ENCODE measurements around the gene GATB.
A peak's percentile ranks its signal among the peaks of the same experiment; 100 is the strongest.
"Not testable (repeated sequence)": the region's sequence is repeated elsewhere in the genome, so short reads cannot be mapped to it uniquely, and the experiment has no call there.

GATB gene

DNA sequence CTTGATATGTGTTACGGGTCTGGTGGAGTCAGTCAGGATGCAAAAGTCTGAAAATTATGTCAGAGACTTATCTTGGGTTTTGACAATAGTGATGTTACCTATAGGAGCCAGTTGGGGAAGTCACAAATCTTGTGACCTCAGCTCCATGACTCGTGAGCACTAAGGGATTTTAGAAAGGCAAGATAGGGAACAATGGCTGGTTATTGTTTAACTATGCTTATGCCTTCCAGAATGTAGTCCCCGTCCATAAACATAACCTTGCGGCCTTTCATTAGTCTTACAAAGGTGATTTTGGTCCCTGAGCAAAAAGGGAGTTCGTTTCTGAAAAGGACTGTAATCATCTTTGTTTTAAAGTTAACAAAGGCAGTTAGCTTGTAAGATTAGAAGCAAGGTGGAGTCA lies 23.9 kb upstream of the GATB start:
- no peak for DNase-seq

GRCh38 chr4:151783867-151784266 lies 23.1 kb upstream of the GATB start:
- no peak for DNase-seq

DNA sequence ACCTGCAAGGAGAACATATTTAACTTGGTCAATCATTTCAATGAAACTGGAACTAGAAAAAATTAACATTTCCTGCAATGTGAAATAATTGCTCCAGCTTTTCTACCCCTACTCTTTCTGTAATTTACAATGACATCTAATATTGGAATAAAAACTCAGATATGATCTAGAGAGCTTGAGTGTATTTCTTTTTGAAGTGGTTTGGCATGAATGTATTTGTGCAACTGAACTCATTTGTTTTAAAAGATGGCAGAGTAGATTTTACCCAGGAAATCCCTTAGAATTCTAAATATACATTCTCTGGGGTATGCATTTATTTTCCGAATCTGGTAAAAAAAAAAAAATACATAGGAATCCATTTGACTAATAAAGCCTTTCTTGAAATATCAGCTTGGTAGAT lies 21.5 kb upstream of the GATB start:
- no peak for DNase-seq

- no peak for DNase-seq
These were observed 20.2 kb upstream of the GATB start for GRCh38 chr4:151781026-151781425.

DNA sequence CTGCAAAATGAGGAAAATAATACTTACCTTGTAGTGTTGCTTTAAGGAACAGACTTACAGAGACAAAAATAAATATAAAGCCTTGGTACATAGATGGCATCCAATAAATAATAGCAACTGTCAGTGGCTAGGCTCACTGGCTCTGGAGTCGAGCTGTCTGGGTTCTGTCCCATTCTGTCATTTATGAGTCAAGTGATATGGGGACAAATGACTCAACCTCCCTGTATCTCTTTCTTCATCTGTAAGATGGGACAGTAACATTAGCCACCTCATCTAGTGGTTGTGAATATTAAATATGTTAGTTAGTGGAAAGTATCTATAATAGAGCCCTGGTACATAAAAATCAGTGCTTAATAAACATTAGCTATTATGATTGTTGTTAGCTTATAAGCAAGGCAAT lies 16.7 kb upstream of the GATB start:
- peak; percentile 5 for DNase-seq

DNA sequence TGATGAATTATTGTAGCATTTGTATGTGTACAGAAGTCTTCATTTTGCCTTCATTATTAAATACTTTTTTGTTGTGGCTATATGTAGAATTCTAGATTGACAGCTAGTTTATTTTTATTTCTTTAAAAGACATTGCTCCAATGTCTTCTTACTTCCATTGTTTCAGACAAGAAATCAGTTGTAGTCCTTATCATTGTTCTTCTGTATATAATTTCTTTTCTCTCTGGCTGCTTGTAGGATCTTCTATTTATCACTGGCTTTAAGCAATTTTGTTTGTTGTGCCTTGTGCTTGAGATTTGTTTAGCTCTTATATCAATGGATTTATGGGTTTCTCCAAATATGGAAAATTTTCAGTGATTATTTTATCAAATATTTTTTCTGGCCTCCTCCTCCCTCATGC lies 13.5 kb upstream of the GATB start:
- no peak for DNase-seq

DNA sequence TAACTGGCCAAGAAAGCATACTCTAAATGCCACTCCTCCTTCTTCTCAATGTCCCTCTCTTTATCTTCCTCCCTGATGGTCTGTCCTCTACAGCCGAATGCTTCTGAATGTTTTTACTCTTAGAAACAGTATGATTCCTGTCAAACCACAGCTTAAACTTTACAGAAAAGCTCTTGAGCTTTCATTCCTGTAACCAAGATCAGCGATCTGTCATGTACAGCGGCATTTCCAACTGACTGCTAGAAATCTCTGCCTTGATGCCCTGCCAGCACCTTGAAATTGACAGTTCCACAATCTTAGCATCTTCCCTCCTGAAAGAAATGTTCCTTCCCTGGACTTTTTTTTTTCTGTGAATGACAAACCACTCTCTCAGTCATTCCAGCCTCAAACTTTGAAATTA lies 11.5 kb upstream of the GATB start:
- no peak for DNase-seq

- no peak for DNase-seq
These were observed 10.9 kb upstream of the GATB start for GRCh38 chr4:151771664-151772063.

- no peak for DNase-seq
These were observed 9.3 kb upstream of the GATB start for GRCh38 chr4:151770154-151770553.

- no peak for DNase-seq
These were observed 8.0 kb upstream of the GATB start for GRCh38 chr4:151768835-151769234.

DNA sequence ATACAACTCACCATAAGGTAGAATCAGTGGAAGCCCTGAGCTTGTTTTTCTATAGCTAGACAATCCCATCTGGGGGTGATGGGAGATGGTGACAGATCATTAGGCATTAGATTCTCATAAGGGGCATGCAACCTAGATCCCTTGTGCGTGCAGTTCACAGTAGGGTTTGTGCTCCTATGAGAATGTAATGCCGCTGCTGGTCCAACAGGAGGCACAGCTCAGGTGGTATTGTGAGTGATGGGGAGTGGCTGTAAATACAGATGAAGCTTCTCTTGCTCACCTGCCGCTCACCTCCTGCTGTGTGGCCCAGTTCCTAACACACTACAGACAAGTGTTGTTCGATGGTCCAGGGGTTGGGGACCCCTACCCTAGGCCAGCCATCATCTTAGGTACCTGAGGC lies 5.9 kb upstream of the GATB start:
- no peak for DNase-seq

GRCh38 chr4:151760002-151760401 lies 805 bp downstream of the GATB start:
- no peak for DNase-seq

- peak; percentile 18 for DNase-seq
These were observed 7.8 kb downstream of the GATB start for GRCh38 chr4:151753056-151753455.

DNA sequence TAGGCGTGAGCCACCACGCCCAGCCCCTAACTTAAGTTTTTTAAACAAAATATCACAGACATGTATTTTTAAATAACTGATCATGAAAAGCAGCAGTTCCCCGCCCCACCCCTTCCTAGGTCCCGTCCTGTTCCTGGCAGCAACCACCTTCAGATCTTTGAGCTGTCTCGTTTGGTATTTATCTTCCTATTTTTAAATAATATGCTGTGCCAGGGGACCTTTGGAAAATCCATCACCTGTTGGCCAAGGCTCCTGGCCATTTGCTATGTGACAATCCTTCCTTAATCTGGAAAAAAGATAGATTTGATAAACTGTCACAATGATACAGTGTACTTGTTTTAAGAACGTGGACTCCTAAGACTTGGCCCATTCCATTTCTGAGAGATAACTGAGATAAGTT lies 10.7 kb downstream of the GATB start:
- DNase-seq, result no peak

GRCh38 chr4:151745481-151746231 lies 15.2 kb downstream of the GATB start:
- DNase-seq, result no peak

DNA sequence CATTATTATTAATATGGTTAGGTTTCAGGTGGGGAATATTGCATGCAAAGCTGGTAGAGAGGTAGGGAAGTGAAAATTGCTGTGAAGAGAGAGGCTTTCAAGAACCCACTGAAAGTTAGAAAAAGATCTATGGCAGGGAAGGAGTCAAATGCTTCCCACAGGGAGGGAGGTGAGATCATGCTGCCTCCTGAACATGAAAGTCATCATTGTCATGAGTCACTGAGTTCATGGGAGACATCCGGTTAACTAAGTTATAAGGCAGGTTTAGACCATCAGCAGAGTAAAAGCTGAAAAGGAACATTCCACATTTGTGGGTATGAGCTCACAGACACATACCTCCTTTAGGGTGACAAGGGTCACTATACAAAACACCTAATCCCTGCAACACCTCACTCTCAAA lies 16.2 kb downstream of the GATB start:
- peak; percentile 28 for DNase-seq

- DNase-seq, result no peak
These were observed 16.9 kb downstream of the GATB start for GRCh38 chr4:151743894-151744293.

DNA sequence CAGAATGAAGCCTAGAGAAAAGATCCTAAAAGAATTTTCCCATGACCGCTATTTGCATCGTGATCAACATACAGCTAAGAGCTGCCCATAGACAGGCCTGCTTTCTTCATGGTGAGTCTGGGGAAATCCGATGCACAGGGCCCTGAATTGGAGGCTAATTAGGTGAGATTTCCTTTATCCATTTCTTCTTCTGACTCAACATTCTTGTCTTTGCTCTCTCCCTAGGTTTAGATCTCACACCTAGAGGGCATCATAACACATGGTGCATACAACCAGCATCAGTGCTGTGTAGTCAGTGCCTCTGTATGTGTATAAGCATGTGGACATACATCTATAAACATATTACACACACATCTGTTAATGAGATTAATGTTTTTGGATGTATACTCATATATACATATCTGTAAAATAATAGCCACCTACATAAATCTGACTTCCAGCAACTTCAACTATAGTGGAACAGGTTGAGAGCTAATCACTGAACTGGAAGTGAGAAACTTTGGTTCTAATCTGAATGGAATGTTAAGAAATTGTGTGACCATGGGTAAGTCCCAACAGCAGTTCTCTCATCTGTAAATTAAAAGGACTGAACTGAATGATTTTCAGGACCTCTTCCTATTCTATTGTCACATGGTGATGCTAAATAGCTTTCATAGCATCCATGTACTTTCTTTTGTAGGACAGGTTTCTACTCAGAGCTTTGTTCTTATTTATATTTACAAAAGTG lies 17.5 kb downstream of the GATB start:
- no peak for DNase-seq

- no peak for DNase-seq
These were observed 21.9 kb downstream of the GATB start for GRCh38 chr4:151738720-151739517.

GRCh38 chr4:151736852-151737251 lies 24.0 kb downstream of the GATB start:
- DNase-seq, result not testable (repeated sequence)

DNA sequence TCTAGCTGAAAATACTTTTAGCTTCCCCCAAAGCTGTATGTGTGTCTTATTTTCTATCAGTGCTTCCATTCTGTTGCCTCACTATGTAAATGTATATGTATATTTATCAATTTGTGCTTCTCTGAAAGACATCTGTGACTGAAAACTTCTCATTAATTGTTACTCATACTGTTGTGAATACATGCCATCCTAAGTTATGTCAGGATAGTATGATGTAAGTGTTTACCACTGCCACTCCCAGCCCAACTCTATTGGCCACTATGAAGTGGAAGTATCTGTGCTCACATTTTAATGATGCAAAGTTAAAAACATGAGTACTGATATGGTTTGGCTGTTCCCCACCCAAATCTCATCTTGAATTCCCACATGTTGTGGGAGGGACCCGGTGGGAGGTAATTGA lies 24.4 kb downstream of the GATB start:
- DNase-seq, result no peak

DNA sequence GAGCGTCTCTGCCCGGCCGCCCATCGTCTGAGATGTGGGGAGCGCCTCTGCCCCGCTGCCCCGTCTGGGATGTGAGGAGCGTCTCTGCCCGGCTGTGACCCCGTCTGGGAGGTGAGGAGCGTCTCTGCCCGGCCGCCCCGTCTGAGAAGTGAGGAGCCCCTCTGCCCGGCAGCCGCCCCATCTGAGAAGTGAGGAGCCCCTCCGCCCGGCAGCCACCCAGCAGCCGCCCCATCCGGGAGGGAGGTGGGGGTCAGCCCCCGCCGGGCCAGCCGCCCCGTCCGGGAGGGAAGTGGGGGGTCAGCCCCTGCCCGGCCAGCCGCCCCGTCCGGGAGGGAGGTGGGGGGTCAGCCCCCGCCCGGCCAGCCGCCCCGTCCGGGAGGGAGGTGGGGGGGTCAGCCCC lies 29.1 kb downstream of the GATB start:
- DNase-seq, result not testable (repeated sequence)

GRCh38 chr4:151729731-151730559 lies 30.9 kb downstream of the GATB start:
- DNase-seq, result no peak
